ENCODE data around the gene URI1. TPM values are rescaled to one million over a fixed set of nuclear protein-coding genes. Genes with fewer than 3 reads are reported as not detected.

URI1 gene
- total RNA-seq, 1 donor from 2014 or later: 101 TPM

GRCh38 chr19:30022659-30023058 lies 80.6 kb downstream of the URI1 start:
- no peak for TF ChIP-seq CTCF (IDR thresholded peaks at IDR 0.05; ENCODE audit: insufficient read depth, low read length, severe bottlenecking)
- no peaks in the 10 kb centered on the region for H3K27me3 ChIP-seq (ENCODE audit: control insufficient read depth, insufficient read depth, low read length)
- FAIRE-seq: no peak

GRCh38 chr19:30023330-30023729 lies 81.3 kb downstream of the URI1 start:
- H3K4me3 ChIP-seq (ENCODE audit: low read depth, low read length): no peak overlapping the region
- no peak for DNase-seq (ENCODE audit: low read depth)
- H3K36me3 ChIP-seq (ENCODE audit: control insufficient read depth, insufficient read depth, low read length): no peaks in the 10 kb centered on the region
- FAIRE-seq: no peak
- TF ChIP-seq CTCF (IDR thresholded peaks at IDR 0.05; ENCODE audit: insufficient read depth, low read length, severe bottlenecking): no peak
- no peaks in the 10 kb centered on the region for H3K27me3 ChIP-seq (ENCODE audit: control insufficient read depth, insufficient read depth, low read length)

More at GRCh38 chr19:30022659-30023058, 80.6 kb downstream of the URI1 start:
- H3K4me3 ChIP-seq (ENCODE audit: low read depth, low read length): no peak overlapping the region
- no peak for DNase-seq (ENCODE audit: low read depth)
- H3K36me3 ChIP-seq (ENCODE audit: control insufficient read depth, insufficient read depth, low read length): no peaks in the 10 kb centered on the region

GRCh38 chr19:30024091-30024490 lies 82.1 kb downstream of the URI1 start:
- Histone ChIP-seq H3K27me3 (ENCODE audit: control insufficient read depth, insufficient read depth, low read length) (no peaks in the 10 kb centered on the region), H3K36me3 (ENCODE audit: control insufficient read depth, insufficient read depth, low read length) (no peaks in the 10 kb centered on the region), H3K4me3 (ENCODE audit: low read depth, low read length) (no peak overlapping the region)
- FAIRE-seq: no peak
- TF ChIP-seq CTCF (IDR thresholded peaks at IDR 0.05; ENCODE audit: insufficient read depth, low read length, severe bottlenecking): no peak
- DNase-seq (ENCODE audit: low read depth): no peak

- no peaks in the 10 kb centered on the region for H3K27me3 ChIP-seq (ENCODE audit: control insufficient read depth, insufficient read depth, low read length)
- FAIRE-seq: no peak
- TF ChIP-seq CTCF (IDR thresholded peaks at IDR 0.05; ENCODE audit: insufficient read depth, low read length, severe bottlenecking): no peak
- H3K4me3 ChIP-seq (ENCODE audit: low read depth, low read length): no peak overlapping the region
- DNase-seq (ENCODE audit: low read depth): no peak
- no peaks in the 10 kb centered on the region for H3K36me3 ChIP-seq (ENCODE audit: control insufficient read depth, insufficient read depth, low read length)
These were observed 84.9 kb downstream of the URI1 start for GRCh38 chr19:30026933-30027332.

- Histone ChIP-seq H3K27me3 (ENCODE audit: control insufficient read depth, insufficient read depth, low read length) (no peaks in the 10 kb centered on the region), H3K4me3 (ENCODE audit: low read depth, low read length) (no peak overlapping the region), H3K36me3 (ENCODE audit: control insufficient read depth, insufficient read depth, low read length) (no peaks in the 10 kb centered on the region)
- DNase-seq (ENCODE audit: low read depth): no peak
- no peak for FAIRE-seq
- TF ChIP-seq CTCF (IDR thresholded peaks at IDR 0.05; ENCODE audit: insufficient read depth, low read length, severe bottlenecking): no peak
These were observed 86.3 kb downstream of the URI1 start for GRCh38 chr19:30028118-30028991.

GRCh38 chr19:30028992-30029343 lies 86.9 kb downstream of the URI1 start:
- no peaks in the 10 kb centered on the region for H3K27me3 ChIP-seq (ENCODE audit: control insufficient read depth, insufficient read depth, low read length)
- no peak for FAIRE-seq
- no peak overlapping the region for H3K4me3 ChIP-seq (ENCODE audit: low read depth, low read length)
- H3K36me3 ChIP-seq (ENCODE audit: control insufficient read depth, insufficient read depth, low read length): no peaks in the 10 kb centered on the region
- TF ChIP-seq CTCF (IDR thresholded peaks at IDR 0.05; ENCODE audit: insufficient read depth, low read length, severe bottlenecking): no peak
- DNase-seq (ENCODE audit: low read depth): no peak
